ENCODE data around the gene DDR1.

DNA sequence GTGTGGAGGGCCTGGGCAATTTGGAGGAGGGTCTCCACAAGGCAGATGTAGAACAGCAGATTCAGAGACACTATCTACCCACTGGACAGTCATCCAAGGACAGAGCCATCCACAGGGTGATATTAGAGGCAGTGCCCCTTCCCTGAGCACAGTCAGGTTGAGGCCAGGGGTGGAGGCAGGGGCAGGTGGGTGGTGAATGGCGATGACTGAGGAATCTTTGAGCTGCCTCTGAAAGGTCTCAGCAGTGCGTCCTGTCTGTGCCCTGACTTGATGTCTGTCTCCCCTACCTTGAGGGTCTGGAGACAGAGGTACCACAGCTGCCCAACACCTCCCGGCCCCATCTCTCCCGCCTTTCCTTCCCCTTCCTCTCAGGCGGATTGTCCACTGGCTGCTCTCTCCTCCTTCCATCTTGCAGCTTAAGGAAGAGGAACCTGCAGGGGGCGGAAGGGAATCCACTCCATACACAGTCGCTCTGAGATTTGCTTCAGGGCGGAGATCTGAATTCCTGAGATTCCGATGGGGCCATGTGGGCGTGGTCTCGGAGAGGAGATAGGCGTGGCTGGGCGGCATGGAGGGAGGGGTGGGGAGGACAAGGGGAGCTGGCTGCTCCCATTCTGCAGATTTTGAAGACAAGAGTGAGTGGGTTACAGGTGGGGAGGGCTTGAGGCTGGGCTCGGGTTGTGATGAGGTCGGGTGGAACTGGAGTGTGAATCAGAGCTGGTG is 58.2 kb downstream of the DDR1 start:
- TF ChIP-seq TARDBP (IDR thresholded peaks at IDR 0.05) (no peak), ARNT (IDR thresholded peaks at IDR 0.05) (no peak), PKNOX1 (IDR thresholded peaks at IDR 0.05) (no peak), ZNF384 (IDR thresholded peaks at IDR 0.05) (no peak), SP1 (IDR thresholded peaks at IDR 0.05) (no peak), NFRKB (IDR thresholded peaks at IDR 0.05) (no peak), ELF4 (IDR thresholded peaks at IDR 0.05) (no peak), FOXK2 (IDR thresholded peaks at IDR 0.05) (no peak), L3MBTL2 (conservative IDR thresholded peaks at IDR 0.05) (no peak)
